ENCODE measurements around the gene GYS2. TPM values are rescaled to one million over a fixed set of nuclear protein-coding genes. Genes with fewer than 3 reads are reported as not detected.

GYS2 gene
- total RNA-seq, result not detected

GRCh38 chr12:21604245-21605101, at the start of gene GYS2:
TSS of gene GYS2 (minus strand) at chr12:21604847. CDS start at chr12:21604592, 255 bp downstream.
- Histone ChIP-seq H3K4me1 (no peaks in the 10 kb centered on the region), H3K27me3 (no peaks in the 10 kb centered on the region), H3K4me3 (no peak within 1 kb of the TSS), H3K36me3 (no peaks in the 10 kb centered on the region), H3K9me3 (no peaks in the 10 kb centered on the region), H3K27ac (no peak within 1 kb of the TSS)
- no peak for ATAC-seq
- TF ChIP-seq POLR2AphosphoS5 (IDR thresholded peaks at IDR 0.05) (no peak), EP300 (IDR thresholded peaks at IDR 0.05) (no peak), POLR2A (IDR thresholded peaks at IDR 0.05) (no peak)
- TF ChIP-seq, protein P1, sequence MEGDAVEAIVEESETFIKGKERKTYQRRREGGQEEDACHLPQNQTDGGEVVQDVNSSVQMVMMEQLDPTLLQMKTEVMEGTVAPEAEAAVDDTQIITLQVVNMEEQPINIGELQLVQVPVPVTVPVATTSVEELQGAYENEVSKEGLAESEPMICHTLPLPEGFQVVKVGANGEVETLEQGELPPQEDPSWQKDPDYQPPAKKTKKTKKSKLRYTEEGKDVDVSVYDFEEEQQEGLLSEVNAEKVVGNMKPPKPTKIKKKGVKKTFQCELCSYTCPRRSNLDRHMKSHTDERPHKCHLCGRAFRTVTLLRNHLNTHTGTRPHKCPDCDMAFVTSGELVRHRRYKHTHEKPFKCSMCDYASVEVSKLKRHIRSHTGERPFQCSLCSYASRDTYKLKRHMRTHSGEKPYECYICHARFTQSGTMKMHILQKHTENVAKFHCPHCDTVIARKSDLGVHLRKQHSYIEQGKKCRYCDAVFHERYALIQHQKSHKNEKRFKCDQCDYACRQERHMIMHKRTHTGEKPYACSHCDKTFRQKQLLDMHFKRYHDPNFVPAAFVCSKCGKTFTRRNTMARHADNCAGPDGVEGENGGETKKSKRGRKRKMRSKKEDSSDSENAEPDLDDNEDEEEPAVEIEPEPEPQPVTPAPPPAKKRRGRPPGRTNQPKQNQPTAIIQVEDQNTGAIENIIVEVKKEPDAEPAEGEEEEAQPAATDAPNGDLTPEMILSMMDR (IDR thresholded peaks at IDR 0.05), result no peak
- WGBS, 2 donors (ENCODE audit: low coverage in 1 of 2), result 42 to 69% methylated on average over 7 of the region's 7 CpGs

- no peak overlapping the region for H3K4me3 ChIP-seq
Observed at GRCh38 chr12:21651821-21652220, 47.2 kb upstream of the GYS2 start.

GRCh38 chr12:21650997-21651396, 46.4 kb upstream of the GYS2 start:
- Histone ChIP-seq H3K27me3 (no peaks in the 10 kb centered on the region), H3K9me3 (no peaks in the 10 kb centered on the region), H3K4me3 (no peak overlapping the region), H3K36me3 (peaks cover 4 to 76% of the 10 kb centered on the region in 2 donors), H3K4me1 (peaks cover 3 to 65% (median 6%) of the 10 kb centered on the region in 3 donors), H3K27ac (no peak overlapping the region)
- WGBS, 2 donors (ENCODE audit: low coverage in 1 of 2), result 100% methylated on average over 1 of the region's 1 CpG
- ATAC-seq, result no peak
- TF ChIP-seq, protein P1 (IDR thresholded peaks at IDR 0.05), result no peak
- TF ChIP-seq EP300 (IDR thresholded peaks at IDR 0.05) (no peak), POLR2AphosphoS5 (IDR thresholded peaks at IDR 0.05) (no peak)

More at GRCh38 chr12:21651821-21652220, 47.2 kb upstream of the GYS2 start:
- H3K27me3 ChIP-seq, result no peaks in the 10 kb centered on the region
- H3K27ac ChIP-seq, result no peak overlapping the region
- WGBS, 2 donors (ENCODE audit: low coverage in 1 of 2), result 83 to 100% methylated on average over 1 of the region's 1 CpG
- TF ChIP-seq POLR2AphosphoS5 (IDR thresholded peaks at IDR 0.05), result no peak
- TF ChIP-seq POLR2A (IDR thresholded peaks at IDR 0.05), result no peak
- TF ChIP-seq, protein P1 (IDR thresholded peaks at IDR 0.05), result no peak
- TF ChIP-seq EP300 (IDR thresholded peaks at IDR 0.05), result no peak
- H3K9me3 ChIP-seq, result no peaks in the 10 kb centered on the region
- ATAC-seq, result no peak
- H3K4me1 ChIP-seq, result peaks cover 3 to 72% (median 10%) of the 10 kb centered on the region in 3 donors
- peaks cover 0 to 68% of the 10 kb centered on the region in 2 donors for H3K36me3 ChIP-seq

GRCh38 chr12:21649034-21649433, 44.4 kb upstream of the GYS2 start:
- Histone ChIP-seq H3K36me3 (peaks cover 9 to 92% of the 10 kb centered on the region in 2 donors), H3K4me3 (no peak overlapping the region), H3K9me3 (no peaks in the 10 kb centered on the region), H3K27ac (no peak overlapping the region), H3K27me3 (no peaks in the 10 kb centered on the region), H3K4me1 (peaks cover 0 to 45% (median 2%) of the 10 kb centered on the region in 3 donors)
- WGBS, 2 donors (ENCODE audit: low coverage in 1 of 2), result 37 to 42% methylated on average over 3 of the region's 3 CpGs
- ATAC-seq, result no peak
- TF ChIP-seq, protein P1 (IDR thresholded peaks at IDR 0.05), result no peak
- TF ChIP-seq POLR2AphosphoS5 (IDR thresholded peaks at IDR 0.05) (no peak), POLR2A (IDR thresholded peaks at IDR 0.05) (no peak), EP300 (IDR thresholded peaks at IDR 0.05) (no peak)

GRCh38 chr12:21648378-21648777, 43.7 kb upstream of the GYS2 start:
- peaks cover 0 to 42% (median 2%) of the 10 kb centered on the region in 3 donors for H3K4me1 ChIP-seq
- H3K27me3 ChIP-seq, result no peaks in the 10 kb centered on the region
- H3K27ac ChIP-seq, result no peak overlapping the region
- ATAC-seq, result no peak
- H3K4me3 ChIP-seq, result no peak overlapping the region
- H3K36me3 ChIP-seq, result peaks cover 12 to 92% of the 10 kb centered on the region in 2 donors
- TF ChIP-seq, protein P1 (IDR thresholded peaks at IDR 0.05), result no peak
- TF ChIP-seq EP300 (IDR thresholded peaks at IDR 0.05), result no peak
- no peak for TF ChIP-seq POLR2AphosphoS5 (IDR thresholded peaks at IDR 0.05)
- TF ChIP-seq POLR2A (IDR thresholded peaks at IDR 0.05), result no peak
- 90 to 100% methylated on average over 2 of the region's 2 CpGs for WGBS, 2 donors (ENCODE audit: low coverage in 1 of 2)
- H3K9me3 ChIP-seq, result no peaks in the 10 kb centered on the region
